ENCODE results near the gene LSMEM2. TPM values are rescaled to one million over a fixed set of nuclear protein-coding genes. Genes with fewer than 3 reads are reported as not detected.

LSMEM2 gene
- 0.06 and 0.08 TPM in 2 replicates for polyA plus RNA-seq (2013)

- no peak within 1 kb of the TSS for H2AFZ ChIP-seq (ENCODE audit: insufficient read depth, low read length, poor library complexity)
- peaks cover 10% of the 10 kb centered on the region for H3K9me3 ChIP-seq (ENCODE audit: insufficient read depth, low read depth, low read length)
- no peak within 1 kb of the TSS for H2BK12ac ChIP-seq (ENCODE audit: low read length)
- H2BK120ac ChIP-seq (ENCODE audit: insufficient read depth, low read length, poor library complexity), result no peak within 1 kb of the TSS
- no peaks in the 10 kb centered on the region for H3K36me3 ChIP-seq (ENCODE audit: control insufficient read depth in 1 of 2, insufficient read depth in 2 of 2, low read length in 2 of 2)
- H3K79me2 ChIP-seq (ENCODE audit: control insufficient read depth, insufficient read depth, low read length, poor library complexity), result no peaks in the 10 kb centered on the region
- no peak within 1 kb of the TSS for H3K14ac ChIP-seq (ENCODE audit: low read length)
- H3K4me2 ChIP-seq (ENCODE audit: low read length), result no peak within 1 kb of the TSS
- no peak within 1 kb of the TSS for H2AK5ac ChIP-seq (ENCODE audit: low read length)
- no peak within 1 kb of the TSS for H3K9ac ChIP-seq (ENCODE audit: low read length)
- H4K8ac ChIP-seq (ENCODE audit: low read depth, low read length), result no peak within 1 kb of the TSS
- H3K4me1 ChIP-seq (ENCODE audit: control insufficient read depth in 1 of 2, insufficient read depth in 2 of 2, low read length in 2 of 2), result peaks cover 0 to 2% of the 10 kb centered on the region in 2 experiments
- H3K27ac ChIP-seq (ENCODE audit: low read depth, low read length), result no peak within 1 kb of the TSS
- H3K27me3 ChIP-seq (ENCODE audit: insufficient read depth, low read length), result peaks cover 11% of the 10 kb centered on the region
- no peak within 1 kb of the TSS for H2BK5ac ChIP-seq (ENCODE audit: low read depth, low read length, poor library complexity)
- no peak within 1 kb of the TSS for H3K4me3 ChIP-seq (ENCODE audit: low read depth, low read length)
- H3K4ac ChIP-seq (ENCODE audit: low read depth, low read length), result no peak within 1 kb of the TSS
- no peak within 1 kb of the TSS for H3K18ac ChIP-seq (ENCODE audit: low read length)
- DNase-seq, result no peak
- H4K12ac ChIP-seq (ENCODE audit: low read depth, low read length), result no peak within 1 kb of the TSS
- no peaks in the 10 kb centered on the region for H3K79me1 ChIP-seq (ENCODE audit: low read length)
- H4K91ac ChIP-seq (ENCODE audit: low read depth, low read length), result no peak within 1 kb of the TSS
- H3K23ac ChIP-seq (ENCODE audit: low read length), result no peak within 1 kb of the TSS
- WGBS (ENCODE audit: extremely low coverage, insufficient coverage, insufficient read length), result no CpG with 5 or more reads among the region's 2 CpGs
Observed at GRCh38 chr3:50278880-50279224, at the start of gene LSMEM2. Gene LSMEM2, plus strand, starts transcription at chr3:50279087. Its CDS starts 27 bp downstream, at chr3:50279114.

- Histone ChIP-seq H3K23ac (ENCODE audit: low read length) (no peak overlapping the region), H3K4me2 (ENCODE audit: low read length) (no peak overlapping the region), H3K79me2 (ENCODE audit: control insufficient read depth, insufficient read depth, low read length, poor library complexity) (peaks cover 2% of the 10 kb centered on the region), H3K27ac (ENCODE audit: low read depth, low read length) (no peak overlapping the region), H3K79me1 (ENCODE audit: low read length) (peaks cover 4% of the 10 kb centered on the region), H2BK120ac (ENCODE audit: insufficient read depth, low read length, poor library complexity) (no peak overlapping the region), H3K14ac (ENCODE audit: low read length) (no peak overlapping the region), H4K8ac (ENCODE audit: low read depth, low read length) (peak overlapping the region; percentile 58), H2AFZ (ENCODE audit: insufficient read depth, low read length, poor library complexity) (no peak overlapping the region), H2BK12ac (ENCODE audit: low read length) (no peak overlapping the region), H3K4me1 (ENCODE audit: control insufficient read depth in 1 of 2, insufficient read depth in 2 of 2, low read length in 2 of 2) (peaks cover 15 to 18% of the 10 kb centered on the region in 2 experiments), H3K27me3 (ENCODE audit: insufficient read depth, low read length) (no peaks in the 10 kb centered on the region), H3K36me3 (ENCODE audit: control insufficient read depth in 1 of 2, insufficient read depth in 2 of 2, low read length in 2 of 2) (no peaks in the 10 kb centered on the region), H2BK5ac (ENCODE audit: low read depth, low read length, poor library complexity) (no peak overlapping the region), H3K9me3 (ENCODE audit: insufficient read depth, low read depth, low read length) (no peaks in the 10 kb centered on the region), H3K4ac (ENCODE audit: low read depth, low read length) (no peak overlapping the region), H2AK5ac (ENCODE audit: low read length) (no peak overlapping the region), H4K91ac (ENCODE audit: low read depth, low read length) (peak overlapping the region; percentile 17), H4K12ac (ENCODE audit: low read depth, low read length) (no peak overlapping the region), H3K9ac (ENCODE audit: low read length) (no peak overlapping the region), H3K18ac (ENCODE audit: low read length) (no peak overlapping the region), H3K4me3 (ENCODE audit: low read depth, low read length) (no peak overlapping the region)
- peak in 1 of 2 donors; percentile 73 for DNase-seq
- WGBS (ENCODE audit: extremely low coverage, insufficient coverage, insufficient read length), result no CpG with 5 or more reads among the region's 3 CpGs
Observed at GRCh38 chr3:50229490-50229889, 49.4 kb upstream of the LSMEM2 start.

- Histone ChIP-seq H3K27ac (ENCODE audit: low read depth, low read length) (no peak overlapping the region), H3K4ac (ENCODE audit: low read depth, low read length) (no peak overlapping the region)
- no CpG with 5 or more reads among the region's 8 CpGs for WGBS (ENCODE audit: extremely low coverage, insufficient coverage, insufficient read length)
Observed at GRCh38 chr3:50230104-50230793, 48.6 kb upstream of the LSMEM2 start.

GRCh38 chr3:50230794-50231125 lies 48.1 kb upstream of the LSMEM2 start:
- Histone ChIP-seq H2BK5ac (ENCODE audit: low read depth, low read length, poor library complexity) (no peak overlapping the region), H4K12ac (ENCODE audit: low read depth, low read length) (no peak overlapping the region), H3K23ac (ENCODE audit: low read length) (no peak overlapping the region), H3K79me2 (ENCODE audit: control insufficient read depth, insufficient read depth, low read length, poor library complexity) (peaks cover 2% of the 10 kb centered on the region), H4K91ac (ENCODE audit: low read depth, low read length) (peak overlapping the region; percentile 50), H3K27ac (ENCODE audit: low read depth, low read length) (no peak overlapping the region), H2AK5ac (ENCODE audit: low read length) (peak overlapping the region; percentile 46), H2BK12ac (ENCODE audit: low read length) (no peak overlapping the region), H4K8ac (ENCODE audit: low read depth, low read length) (no peak overlapping the region), H3K36me3 (ENCODE audit: control insufficient read depth in 1 of 2, insufficient read depth in 2 of 2, low read length in 2 of 2) (no peaks in the 10 kb centered on the region), H3K4ac (ENCODE audit: low read depth, low read length) (no peak overlapping the region), H3K4me1 (ENCODE audit: control insufficient read depth in 1 of 2, insufficient read depth in 2 of 2, low read length in 2 of 2) (peaks cover 15 to 18% of the 10 kb centered on the region in 2 experiments), H2BK120ac (ENCODE audit: insufficient read depth, low read length, poor library complexity) (no peak overlapping the region), H3K27me3 (ENCODE audit: insufficient read depth, low read length) (no peaks in the 10 kb centered on the region), H3K9me3 (ENCODE audit: insufficient read depth, low read depth, low read length) (no peaks in the 10 kb centered on the region), H3K14ac (ENCODE audit: low read length) (no peak overlapping the region), H3K79me1 (ENCODE audit: low read length) (peaks cover 4% of the 10 kb centered on the region), H2AFZ (ENCODE audit: insufficient read depth, low read length, poor library complexity) (no peak overlapping the region), H3K4me3 (ENCODE audit: low read depth, low read length) (no peak overlapping the region), H3K9ac (ENCODE audit: low read length) (no peak overlapping the region), H3K4me2 (ENCODE audit: low read length) (no peak overlapping the region), H3K18ac (ENCODE audit: low read length) (no peak overlapping the region)
- WGBS (ENCODE audit: extremely low coverage, insufficient coverage, insufficient read length), result no CpG with 5 or more reads among the region's 4 CpGs
- DNase-seq, result no peak

More at GRCh38 chr3:50230104-50230793, 48.6 kb upstream of the LSMEM2 start:
- Histone ChIP-seq H3K9ac (ENCODE audit: low read length) (no peak overlapping the region), H2BK5ac (ENCODE audit: low read depth, low read length, poor library complexity) (no peak overlapping the region), H2BK120ac (ENCODE audit: insufficient read depth, low read length, poor library complexity) (no peak overlapping the region), H2AK5ac (ENCODE audit: low read length) (peak overlapping the region; percentile 46), H3K79me1 (ENCODE audit: low read length) (peaks cover 4% of the 10 kb centered on the region), H3K9me3 (ENCODE audit: insufficient read depth, low read depth, low read length) (no peaks in the 10 kb centered on the region), H4K8ac (ENCODE audit: low read depth, low read length) (peak overlapping the region; percentile 71), H3K4me2 (ENCODE audit: low read length) (no peak overlapping the region), H3K18ac (ENCODE audit: low read length) (no peak overlapping the region), H2BK12ac (ENCODE audit: low read length) (no peak overlapping the region), H3K36me3 (ENCODE audit: control insufficient read depth in 1 of 2, insufficient read depth in 2 of 2, low read length in 2 of 2) (no peaks in the 10 kb centered on the region), H4K91ac (ENCODE audit: low read depth, low read length) (peak overlapping the region; percentile 50), H3K4me3 (ENCODE audit: low read depth, low read length) (no peak overlapping the region), H3K27me3 (ENCODE audit: insufficient read depth, low read length) (no peaks in the 10 kb centered on the region), H3K79me2 (ENCODE audit: control insufficient read depth, insufficient read depth, low read length, poor library complexity) (peaks cover 2% of the 10 kb centered on the region), H3K4me1 (ENCODE audit: control insufficient read depth in 1 of 2, insufficient read depth in 2 of 2, low read length in 2 of 2) (peaks cover 15 to 18% of the 10 kb centered on the region in 2 experiments), H2AFZ (ENCODE audit: insufficient read depth, low read length, poor library complexity) (no peak overlapping the region), H3K23ac (ENCODE audit: low read length) (no peak overlapping the region), H4K12ac (ENCODE audit: low read depth, low read length) (peak overlapping the region; percentile 32), H3K14ac (ENCODE audit: low read length) (no peak overlapping the region)
- peak in 1 of 2 donors; percentile 60 for DNase-seq

All from trophoblast cell (in vitro differentiated cells and primary cell).